GM12878 (cell line): ENCODE measurements around the gene MYLK4. TPM values are rescaled to one million over a fixed set of nuclear protein-coding genes. Genes with fewer than 3 reads are reported as not detected.

Experiments used
- ATAC-seq: fragments of 200-7000 bp; cut with Tn5 transposase; 3 replicates; pipeline ENCODE4 v1.9.1; 2020; ENCODE audit warnings: mild to moderate bottlenecking, moderate library complexity
- BruUV-seq: library from RNA; stranded (reverse); fragments of 400-500 nt; replicated peaks from 2 replicates; lab custom pipeline; 2021; lab: Mats Ljungman, UMichigan
- CTCF ChIA-PET: fragments of 300-600 bp; sonication (Branson Sonifier 250); formaldehyde crosslinking; extraction: SDS; loops from one replicate; lab custom pipeline; 2021; ENCODE audit warnings: inconsistent platforms; lab: Yijun Ruan, JAX
- POLR2A ChIA-PET: fragments of 350-600 bp; formaldehyde crosslinking; extraction: SDS; loops from one replicate; lab custom pipeline; 2021; ENCODE audit warnings: inconsistent platforms; lab: Charles Lee
- RAD21 ChIA-PET: fragments of 300-600 bp; sonication (Branson Sonifier 250); formaldehyde crosslinking; loops from one replicate; lab custom pipeline; 2023; ENCODE audit warnings: antibody characterized with exemption; ENCODE audit not compliant: unreplicated experiment; lab: Charles Lee
- SMC1A ChIA-PET: fragments of 300-600 bp; sonication (Branson Sonifier 250); formaldehyde crosslinking; loops from one replicate; lab custom pipeline; 2023; ENCODE audit not compliant: unreplicated experiment, uncharacterized antibody; lab: Charles Lee
- DNase-seq: peaks from one replicate; pipeline ENCODE4 v3.0.0-alpha.2; 2011; ENCODE audit warnings: low read depth, low spot score
- FAIRE-seq: peaks from 3 replicates; lab custom pipeline; 2011; peaks lifted over from hg19 to GRCh38; lab: Jason Lieb, UNC
- H2AFZ ChIP-seq: 2 replicates; pipeline ENCODE4 v1.6.0; 2011; ENCODE audit warnings: low read depth, low read length, control low read depth; ENCODE audit not compliant: control insufficient read depth
- H3K27ac ChIP-seq: 2 replicates; pipeline ENCODE4 v1.5.1; 2011; ENCODE audit warnings: control low read depth; ENCODE audit not compliant: control insufficient read depth, insufficient read depth
- H3K27me3 ChIP-seq, 2 experiments: replicated peaks in 1 of 2; 2 replicates each; pipeline versions ENCODE4 v1.6.0 to v1.6.1; 2011; ENCODE audit warnings: low read length in 1 of 2; ENCODE audit not compliant: control insufficient read depth in 2 of 2, insufficient read depth in 2 of 2
- H3K36me3 ChIP-seq, 2 experiments: 2 replicates each; pipeline ENCODE4 v1.5.1; 2011; ENCODE audit warnings: low read length in 1 of 2; ENCODE audit not compliant: control insufficient read depth in 2 of 2, insufficient read depth in 2 of 2
- H3K4me1 ChIP-seq: 2 replicates; pipeline ENCODE4 v1.6.1; 2011; ENCODE audit warnings: mild to moderate bottlenecking, low read length, moderate library complexity, mixed read lengths; ENCODE audit not compliant: control insufficient read depth, insufficient read depth
- H3K4me2 ChIP-seq: 2 replicates; pipeline ENCODE4 v1.6.0; 2011; ENCODE audit warnings: control low read depth; ENCODE audit not compliant: control insufficient read depth, insufficient read depth
- H3K4me3 ChIP-seq: fragments of 200-600 bp; sonication (generic); 2 replicates; pipeline ENCODE4 v1.5.1; 2016
- H3K79me2 ChIP-seq: 2 replicates; pipeline ENCODE4 v1.6.0; 2011; ENCODE audit warnings: low read length; ENCODE audit not compliant: control insufficient read depth, insufficient read depth
- H3K9ac ChIP-seq: 2 replicates; pipeline ENCODE4 v1.8.0; 2011; ENCODE audit warnings: low read length, control low read depth, mixed read lengths; ENCODE audit not compliant: control insufficient read depth, insufficient read depth
- H3K9me3 ChIP-seq: replicated peaks from 3 replicates; pipeline ENCODE4 v1.5.1; 2011; ENCODE audit warnings: mild to moderate bottlenecking, low read length; ENCODE audit not compliant: control insufficient read depth, insufficient read depth
- H4K20me1 ChIP-seq: 2 replicates; pipeline ENCODE4 v1.6.0; 2011; ENCODE audit not compliant: control insufficient read depth, insufficient read depth
- ATF7 ChIP-seq: fragments of 450-650 bp; IDR thresholded peaks from 2 replicates; pipeline ENCODE4 v1.6.1; 2016; ENCODE audit warnings: low read depth, mild to moderate bottlenecking
- CEBPB ChIP-seq, 2 experiments: fragments of 150-350 bp in 1 of 2; IDR thresholded peaks; 2 replicates each; pipeline ENCODE4 v1.6.1; 2012 to 2014; ENCODE audit warnings: low read depth in 2 of 2, low read length in 2 of 2, borderline replicate concordance in 1 of 2, inconsistent platforms in 1 of 2
- E2F4 ChIP-seq: IDR thresholded peaks from 2 replicates; pipeline ENCODE4 v1.6.1; 2012; ENCODE audit warnings: low read depth, low read length, improper control_type of control experiment
- EP300 ChIP-seq, 2 experiments: fragments of 150-350 bp in 1 of 2; IDR thresholded peaks; 2 replicates each; pipeline ENCODE4 v1.6.1; 2011 to 2012; ENCODE audit warnings: low read depth in 2 of 2, low read length in 2 of 2, borderline replicate concordance in 1 of 2, improper control_type of control experiment in 1 of 2, inconsistent platforms in 1 of 2; ENCODE audit not compliant: control insufficient read depth in 1 of 2
- HSF1 ChIP-seq: fragments of 150-350 bp; IDR thresholded peaks from 2 replicates; pipeline ENCODE4 v1.6.1; 2014; ENCODE audit warnings: mild to moderate bottlenecking, low read depth, low read length
- MEF2B ChIP-seq: fragments of 450-650 bp; IDR thresholded peaks from 2 replicates; pipeline ENCODE4 v1.6.1; 2018; ENCODE audit warnings: mild to moderate bottlenecking, moderate library complexity; ENCODE audit not compliant: partially characterized antibody, poor library complexity, severe bottlenecking
- NR2F1 ChIP-seq: fragments of 450-650 bp; conservative IDR thresholded peaks from 2 replicates; pipeline ENCODE4 v1.6.1; 2017; ENCODE audit warnings: mild to moderate bottlenecking
- SMAD1 ChIP-seq: fragments of 450-650 bp; IDR thresholded peaks from 2 replicates; pipeline ENCODE4 v1.6.1; 2018; ENCODE audit warnings: mild to moderate bottlenecking, low read depth; ENCODE audit not compliant: partially characterized antibody
- SMC3 ChIP-seq: IDR thresholded peaks from 2 replicates; pipeline ENCODE4 v1.6.1; 2011; ENCODE audit warnings: low read length, improper control_type of control experiment, borderline replicate concordance
- SRF ChIP-seq, 2 experiments: IDR thresholded peaks; 2 replicates each; pipeline ENCODE4 v1.6.1; 2011; ENCODE audit warnings: low read depth in 2 of 2, low read length in 2 of 2, mild to moderate bottlenecking in 1 of 2, moderate library complexity in 1 of 2
- TAF1 ChIP-seq: IDR thresholded peaks from 2 replicates; pipeline ENCODE4 v1.6.1; 2011; ENCODE audit warnings: mild to moderate bottlenecking, low read depth, low read length, borderline replicate concordance
- USF2 ChIP-seq: IDR thresholded peaks from 2 replicates; pipeline ENCODE4 v1.6.1; 2011; ENCODE audit warnings: low read depth, low read length, improper control_type of control experiment, borderline replicate concordance
- ZBTB4 ChIP-seq: fragments of 450-650 bp; formaldehyde crosslinking; IDR thresholded peaks from 2 replicates; pipeline ENCODE4 v1.4.0; 2022; ENCODE audit warnings: mild to moderate bottlenecking, moderate library complexity
- WGBS: methylation state at CpG from one replicate; pipeline ENCODE4 v1.1.6; 2016; ENCODE audit warnings: low lambda C conversion rate; ENCODE audit not compliant: insufficient replicate concordance, insufficient coverage; ENCODE audit errors: missing lambda C conversion rate; 5-methylcytosine and 5-hydroxymethylcytosine counted together
- in situ Hi-C: fragments of 300-500 bp; cut with MboI; formaldehyde crosslinking; loops from 9 replicates; pipeline ENCODE4 v1.14.3; 2018; ENCODE audit warnings: mixed read lengths
- intact Hi-C: fragments of 100-400 bp; cut with micrococcal nuclease; formaldehyde crosslinking; loops from one replicate; pipeline ENCODE4 v1.14.2; 2022; ENCODE audit not compliant: unreplicated experiment
- polyA plus RNA-seq, 11 experiments: library from polyadenylated mRNA; depleted of rRNA in 4 of 11; unstranded in 6 of 11; stranded (reverse) in 5 of 11; fragments of >200 nt; fragmentation: Nextera tagmentation in 4 of 11; fragmentation: Illumina TruSeq in 1 of 11; extraction: Ambion mirVana in 4 of 11; extraction: Trizol in 1 of 11; gene quantifications; 1 replicate in 1 of 11; 2 replicates in 10 of 11; pipeline versions ENCODE4 v1.2.1 to v1.2.3, GENCODE V29; 2011 to 2016; ENCODE audit warnings: inconsistent platforms in 2 of 11, missing spikeins in 2 of 11, low read depth in 1 of 11
- total RNA-seq, 4 experiments: library from RNA; depleted of rRNA in 3 of 4; stranded (reverse); fragments of >200 nt in 3 of 4; fragmentation: Illumina TruSeq in 1 of 4; extraction: Trizol in 1 of 4; gene quantifications; 2 replicates each; pipeline versions ENCODE4 v1.2.1 to v1.2.3, GENCODE V29; 2013 to 2021

MYLK4 gene
- total and polyA plus RNA-seq, 10 of the 15 experiments (the other 5 are each of a cell fraction or from before 2014, with no cell fraction given): under 0.01 to 0.09 (median 0.05) TPM; not detected in 1

- no peaks in the 10 kb centered on the region for H3K79me2 ChIP-seq
- no peak for DNase-seq
- no peaks in the 10 kb centered on the region; the same call in 2 of the 3 replicates for H3K9me3 ChIP-seq
- no TSS peak for BruUV-seq
- H3K4me2 ChIP-seq: no peak overlapping the region
- no peak for FAIRE-seq
- H3K27ac ChIP-seq: no peak overlapping the region
- no peaks in the 10 kb centered on the region for H3K4me1 ChIP-seq
- ChIA-PET RAD21 (no interaction called here), CTCF (interaction anchor here (0.7 to 1.1 kb wide), 3 partner anchors 8 to 32 kb away, joined by 3 read pairs; no protein-coding TSS in a partner anchor), POLR2A (interaction anchor here (0.7 kb wide), 1 partner anchor 421 kb away, joined by 4 read pairs; no protein-coding TSS in a partner anchor), SMC1A (interaction anchor here (0.7 to 1.3 kb wide), 4 partner anchors 8 to 64 kb away, joined by 3 to 5 read pairs (median 4); no protein-coding TSS in a partner anchor)
- H3K9ac ChIP-seq: no peak overlapping the region
- H4K20me1 ChIP-seq: no peaks in the 10 kb centered on the region
- H3K36me3 ChIP-seq: no peaks in the 10 kb centered on the region
- H2AFZ ChIP-seq: no peak overlapping the region
- ATAC-seq: no peak
- no peaks in the 10 kb centered on the region for H3K27me3 ChIP-seq
- no peak overlapping the region for H3K4me3 ChIP-seq
- WGBS: 22% methylated on average over 9 of the region's 9 CpGs
- in situ Hi-C loops (no loop called here), intact Hi-C loops (no loop called here)
- no peak for TF ChIP-seq CEBPB (IDR thresholded peaks at IDR 0.05; ENCODE audit: borderline replicate concordance in 1 of 2, low read depth in 2 of 2, low read length in 2 of 2)
- TF ChIP-seq SRF (IDR thresholded peaks at IDR 0.05; ENCODE audit: low read depth in 2 of 2, low read length in 2 of 2): no peak
- no peak for TF ChIP-seq E2F4
- no peak for TF ChIP-seq ATF7
- no peak for TF ChIP-seq ZBTB4 (CRISPR knock-in tag)
- no peak for TF ChIP-seq SMAD1
- TF ChIP-seq USF2: no peak
- TF ChIP-seq TAF1: no peak
- TF ChIP-seq MEF2B: no peak
- TF ChIP-seq SMC3: no peak
- no peak for TF ChIP-seq HSF1
- TF ChIP-seq NR2F1: no peak
- no peak for TF ChIP-seq EP300 (IDR thresholded peaks at IDR 0.05; ENCODE audit: borderline replicate concordance in 1 of 2, control insufficient read depth in 1 of 2, low read depth in 2 of 2, low read length in 2 of 2)
These were observed 33.6 kb downstream of the MYLK4 start for GRCh38 chr6:2716936-2717700.
